IPS-20b (cell line): ENCODE results near the gene FAM168B.
"Not testable (repeated sequence)": the region's sequence is repeated elsewhere in the genome, so short reads cannot be mapped to it uniquely, and the experiment has no call there.

ENCODE experiments used
- H3K27ac ChIP-seq: one replicate; pipeline ENCODE4 v1.5.1; 2013; ENCODE audit warnings: low read length
- H3K27me3 ChIP-seq: 2 replicates; pipeline ENCODE4 v1.6.1; 2013; ENCODE audit warnings: mild to moderate bottlenecking, low read length, inconsistent platforms; ENCODE audit not compliant: insufficient read depth
- H3K36me3 ChIP-seq: 2 replicates; pipeline ENCODE4 v1.6.1; 2013; ENCODE audit warnings: low read depth, mild to moderate bottlenecking, inconsistent platforms, low read length, moderate library complexity; ENCODE audit not compliant: insufficient read depth
- H3K4me1 ChIP-seq: 2 replicates; pipeline ENCODE4 v1.6.1; 2013; ENCODE audit warnings: mild to moderate bottlenecking, control low read depth, inconsistent platforms, low read length, moderate library complexity; ENCODE audit not compliant: insufficient read depth
- H3K4me3 ChIP-seq: 2 replicates; pipeline ENCODE4 v1.5.1; 2013; ENCODE audit warnings: mild to moderate bottlenecking, low read length, inconsistent platforms
- H3K9ac ChIP-seq: 2 replicates; pipeline ENCODE4 v1.6.1; 2013; ENCODE audit warnings: low read depth, mild to moderate bottlenecking, inconsistent platforms, low read length, moderate library complexity
- H3K9me3 ChIP-seq: 2 replicates; pipeline ENCODE4 v1.6.1; 2013; ENCODE audit warnings: mild to moderate bottlenecking, low read depth, low read length, inconsistent platforms; ENCODE audit not compliant: insufficient read depth

Gene FAM168B

GRCh38 chr2:131093696-131094462 lies 619 bp upstream of the FAM168B start:
- Histone ChIP-seq H3K9me3 (no peaks in the 10 kb centered on the region), H3K4me1 (no peaks in the 10 kb centered on the region), H3K36me3 (peaks cover 14% of the 10 kb centered on the region), H3K4me3 (peak overlapping the region; percentile 97), H3K9ac (peak overlapping the region; percentile 92; the same call in 1 of the 2 replicates), H3K27ac (no peak overlapping the region), H3K27me3 (no peaks in the 10 kb centered on the region)

DNA sequence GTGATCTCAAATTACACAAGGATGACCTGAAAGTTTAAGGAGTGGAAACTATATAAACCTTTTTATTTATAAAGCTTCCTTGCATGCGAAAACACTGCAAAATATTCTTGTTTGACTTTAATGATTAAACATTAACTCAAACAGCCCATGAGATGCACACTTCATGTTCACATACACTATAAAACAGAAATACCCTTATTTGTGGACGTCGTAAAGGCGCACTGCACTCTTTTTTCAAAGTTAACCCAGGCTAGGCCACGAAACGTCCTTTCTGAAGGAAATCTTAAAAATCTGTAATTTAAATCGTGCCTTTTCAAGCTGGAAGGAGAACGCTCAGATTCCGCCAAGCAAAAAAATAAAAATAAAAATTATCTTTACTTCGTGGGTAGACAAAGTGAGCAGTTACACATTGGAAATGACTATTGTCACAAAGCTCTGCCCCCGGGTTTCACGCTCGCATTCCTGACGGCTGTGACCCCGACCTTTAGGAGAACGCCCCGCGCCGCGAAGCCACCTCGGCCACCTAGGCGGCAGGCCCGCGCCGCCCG lies 728 bp downstream of the FAM168B start:
- H3K9me3 ChIP-seq, result no peaks in the 10 kb centered on the region
- peaks cover 27% of the 10 kb centered on the region for H3K36me3 ChIP-seq
- peak overlapping the region; percentile 12 for H3K27ac ChIP-seq
- no peaks in the 10 kb centered on the region for H3K4me1 ChIP-seq
- peak overlapping the region; percentile 97 for H3K4me3 ChIP-seq
- no peaks in the 10 kb centered on the region for H3K27me3 ChIP-seq
- H3K9ac ChIP-seq, result peak overlapping the region; percentile 92

GRCh38 chr2:131085646-131086045 lies 7.6 kb downstream of the FAM168B start:
- Histone ChIP-seq H3K9me3 (no peaks in the 10 kb centered on the region), H3K27ac (no peak overlapping the region), H3K36me3 (peaks cover 73% of the 10 kb centered on the region), H3K4me1 (peaks cover 6% of the 10 kb centered on the region; the same call in 1 of the 2 replicates), H3K4me3 (no peak overlapping the region), H3K9ac (no peak overlapping the region; the same call in 1 of the 2 replicates), H3K27me3 (no peaks in the 10 kb centered on the region)

DNA sequence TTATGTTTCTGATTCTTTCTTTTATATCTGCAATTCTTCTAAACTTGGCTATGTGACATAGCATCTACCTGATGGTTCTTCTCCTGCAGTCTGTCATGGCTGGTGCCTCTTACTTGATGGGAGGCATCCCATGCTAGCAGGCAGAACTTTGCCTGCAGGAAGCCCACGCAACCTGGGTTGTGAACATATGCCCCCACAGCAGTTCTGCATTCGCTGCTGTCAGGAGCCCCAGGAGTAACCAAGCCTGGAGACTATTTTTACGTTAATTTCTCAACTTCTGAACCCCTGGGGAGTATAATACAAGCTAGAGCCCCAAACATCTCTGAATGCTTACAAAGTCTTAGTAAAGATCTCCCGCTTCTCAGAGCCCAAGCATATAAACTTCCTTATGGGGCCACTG lies 12.1 kb downstream of the FAM168B start:
- no peak overlapping the region for H3K9ac ChIP-seq
- no peaks in the 10 kb centered on the region for H3K9me3 ChIP-seq
- no peak overlapping the region for H3K27ac ChIP-seq
- H3K27me3 ChIP-seq, result no peaks in the 10 kb centered on the region
- peaks cover 6% of the 10 kb centered on the region; the same call in 1 of the 2 replicates for H3K4me1 ChIP-seq
- H3K36me3 ChIP-seq, result peaks cover 82% of the 10 kb centered on the region
- H3K4me3 ChIP-seq, result no peak overlapping the region

DNA sequence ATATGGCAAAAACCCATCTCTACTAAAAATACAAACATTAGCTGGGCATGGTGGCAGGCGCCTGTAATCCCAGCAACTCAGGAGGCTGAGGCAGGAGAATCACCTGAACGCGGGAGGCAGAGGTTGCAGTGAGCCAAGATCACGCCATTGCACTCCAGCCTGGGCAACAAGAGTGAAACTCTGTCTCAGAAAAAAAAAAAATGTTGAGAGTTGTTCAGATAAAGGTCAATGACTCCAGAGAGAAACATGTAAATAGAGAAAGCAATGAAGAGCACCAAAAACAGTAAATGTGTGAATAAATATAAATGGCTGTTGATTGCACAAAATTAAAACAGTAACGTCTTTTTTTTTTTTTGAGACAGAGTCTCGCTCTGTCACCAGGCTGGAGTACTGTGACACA lies 13.3 kb downstream of the FAM168B start:
- not testable (repeated sequence) for H3K4me3 ChIP-seq, H3K9me3 ChIP-seq, H3K27ac ChIP-seq, H3K9ac ChIP-seq, H3K4me1 ChIP-seq, H3K27me3 ChIP-seq
- H3K36me3 ChIP-seq, result peaks cover 79% of the 10 kb centered on the region

GRCh38 chr2:131077966-131078365 lies 15.3 kb downstream of the FAM168B start:
- no peak overlapping the region for H3K9ac ChIP-seq
- H3K36me3 ChIP-seq, result peaks cover 93% of the 10 kb centered on the region

DNA sequence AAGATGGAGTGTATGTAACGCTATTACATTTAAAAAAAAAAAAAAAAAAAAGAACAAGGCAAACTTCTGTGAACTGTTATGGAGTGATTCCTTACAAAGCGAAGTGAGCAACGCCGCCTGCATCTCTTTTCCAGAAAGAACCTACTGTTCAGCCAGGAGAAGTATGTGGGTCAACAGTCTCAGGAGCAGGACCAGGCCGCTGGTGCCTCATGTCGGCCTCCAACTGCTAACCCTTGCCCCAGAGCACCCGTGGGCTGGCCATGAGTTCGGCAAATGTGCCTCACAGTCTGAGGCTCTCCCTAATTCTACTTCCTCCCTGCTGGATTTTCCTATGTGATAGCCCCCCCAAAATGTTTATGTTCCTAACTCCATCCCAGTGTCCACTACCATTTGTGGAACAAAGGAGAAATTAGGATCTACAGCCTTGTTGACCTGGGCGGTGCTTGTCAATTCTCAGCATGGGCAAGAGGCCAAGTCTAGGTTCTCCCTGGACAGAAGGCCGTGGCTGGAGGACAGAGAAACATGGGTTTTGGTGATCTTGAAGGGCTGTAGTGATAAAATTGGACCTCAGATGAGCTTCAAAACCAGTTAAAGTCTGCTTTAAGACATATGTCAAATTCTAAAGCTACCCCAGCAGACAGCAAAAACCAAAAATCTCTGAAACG lies 15.9 kb downstream of the FAM168B start:
- Histone ChIP-seq H3K27me3 (no peaks in the 10 kb centered on the region), H3K4me3 (no peak overlapping the region), H3K27ac (no peak overlapping the region), H3K4me1 (peaks cover 2% of the 10 kb centered on the region; the same call in 1 of the 2 replicates), H3K36me3 (peaks cover 94% of the 10 kb centered on the region), H3K9me3 (no peaks in the 10 kb centered on the region), H3K9ac (no peak overlapping the region)

More at GRCh38 chr2:131077966-131078365, 15.3 kb downstream of the FAM168B start:
- H3K9me3 ChIP-seq, result no peaks in the 10 kb centered on the region
- no peak overlapping the region for H3K4me3 ChIP-seq
- peaks cover 6% of the 10 kb centered on the region; the same call in 1 of the 2 replicates for H3K4me1 ChIP-seq
- H3K27ac ChIP-seq, result no peak overlapping the region
- no peaks in the 10 kb centered on the region for H3K27me3 ChIP-seq

- Histone ChIP-seq H3K36me3 (peaks cover 92% of the 10 kb centered on the region), H3K9me3 (no peaks in the 10 kb centered on the region), H3K27ac (no peak overlapping the region), H3K9ac (no peak overlapping the region), H3K4me3 (no peak overlapping the region), H3K27me3 (no peaks in the 10 kb centered on the region), H3K4me1 (no peaks in the 10 kb centered on the region)
Observed at GRCh38 chr2:131076707-131077106, 16.6 kb downstream of the FAM168B start.

- not testable (repeated sequence) for H3K27me3 ChIP-seq, H3K27ac ChIP-seq, H3K9me3 ChIP-seq, H3K4me1 ChIP-seq, H3K4me3 ChIP-seq, H3K9ac ChIP-seq
- peaks cover 93% of the 10 kb centered on the region for H3K36me3 ChIP-seq
Observed at GRCh38 chr2:131075578-131075977, 17.7 kb downstream of the FAM168B start.

DNA sequence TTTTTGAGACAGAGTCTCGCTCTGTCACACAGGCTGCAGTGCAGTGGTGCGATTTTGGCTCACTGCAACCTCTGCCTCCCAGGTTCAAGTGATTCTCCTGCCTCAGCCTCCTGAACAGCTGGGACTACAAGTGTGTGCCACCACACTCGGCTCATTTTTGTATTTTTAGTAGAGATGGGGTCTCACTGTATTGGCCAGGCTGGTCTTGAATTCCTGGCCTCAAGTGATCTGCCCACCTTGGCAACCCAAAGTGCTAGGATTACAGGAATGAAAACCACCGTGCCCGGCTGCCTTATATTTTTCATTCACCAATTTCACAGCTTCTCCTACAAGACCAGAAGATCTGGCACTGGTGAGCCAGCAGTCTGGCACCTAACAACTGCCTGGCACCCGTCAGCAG lies 25.1 kb downstream of the FAM168B start:
- H3K4me3 ChIP-seq, H3K9me3 ChIP-seq, H3K9ac ChIP-seq, H3K4me1 ChIP-seq, H3K27ac ChIP-seq, H3K27me3 ChIP-seq: not testable (repeated sequence)
- H3K36me3 ChIP-seq, result peaks cover 78% of the 10 kb centered on the region

GRCh38 chr2:131067465-131068125 lies 25.7 kb downstream of the FAM168B start:
- no peak overlapping the region for H3K4me3 ChIP-seq
- H3K9me3 ChIP-seq, result no peaks in the 10 kb centered on the region
- H3K27ac ChIP-seq, result no peak overlapping the region
- H3K36me3 ChIP-seq, result peaks cover 78% of the 10 kb centered on the region
- no peaks in the 10 kb centered on the region; the same call in 1 of the 2 replicates for H3K4me1 ChIP-seq
- H3K9ac ChIP-seq, result no peak overlapping the region
- no peaks in the 10 kb centered on the region for H3K27me3 ChIP-seq
